Activated T-cell treated with anti-CD3 and anti-CD28 coated beads, Interleukin-2, amount 50 U/mL, for 72 hours (primary cell): Measurements from ENCODE around the gene UBE2J2. TPM values are rescaled to one million over a fixed set of nuclear protein-coding genes. Genes with fewer than 3 reads are reported as not detected.

ENCODE experiments used
- ATAC-seq, 2 donors: fragments of 150-1000 bp; cut with Tn5 transposase; replicated peaks in 1 of 2; 2 replicates each; pipeline ENCODE4 v1.10.0; 2021; ENCODE audit warnings: moderate library complexity in 2 of 2, mild to moderate bottlenecking in 1 of 2
- DNase-seq, 2 donors: peaks; one replicate each; pipeline ENCODE4 v3.0.0; 2021 to 2022; ENCODE audit warnings: mixed read lengths in 1 of 2
- H3K27ac Mint-ChIP-seq: one replicate; pipeline ENCODE4 v1.8.0; 2022; ENCODE audit warnings: mild to moderate bottlenecking, moderate library complexity, mixed read lengths
- H3K27me3 Mint-ChIP-seq: one replicate; pipeline ENCODE4 v1.8.0; 2022; ENCODE audit warnings: low read depth, mixed read lengths
- H3K36me3 Mint-ChIP-seq, 2 donors: one replicate each; pipeline ENCODE4 v1.8.0; 2022; ENCODE audit warnings: mixed read lengths in 2 of 2, mild to moderate bottlenecking in 1 of 2; ENCODE audit not compliant: insufficient read depth in 2 of 2
- H3K4me1 Mint-ChIP-seq: one replicate; pipeline ENCODE4 v1.8.0; 2022; ENCODE audit warnings: low read depth, mixed read lengths
- H3K4me3 Mint-ChIP-seq, 2 donors: one replicate each; pipeline ENCODE4 v1.8.0; 2022; ENCODE audit warnings: mild to moderate bottlenecking in 2 of 2, mixed read lengths in 2 of 2, moderate library complexity in 2 of 2
- H3K9me3 Mint-ChIP-seq, 2 donors: one replicate each; pipeline ENCODE4 v1.8.0; 2022; ENCODE audit warnings: mixed read lengths in 2 of 2
- total RNA-seq, 2 donors: library from RNA; stranded (reverse); gene quantifications; one replicate each; pipeline ENCODE4 v1.2.3, GENCODE V29; 2022

The UBE2J2 gene
- total RNA-seq, 2 donors from 2014 or later = 63.5 to 77.8 TPM

- Mint-ChIP-seq H3K27ac (no peak overlapping the region), H3K4me3 (no peak overlapping the region), H3K4me1 (peaks cover 4% of the 10 kb centered on the region), H3K36me3 (peaks cover 0 to 1% of the 10 kb centered on the region in 2 donors), H3K9me3 (no peaks in the 10 kb centered on the region), H3K27me3 (no peaks in the 10 kb centered on the region)
- no peak for ATAC-seq
- no peak for DNase-seq
These were observed 22.7 kb upstream of the UBE2J2 start for GRCh38 chr1:1296070-1297061.

GRCh38 chr1:1295154-1295923 is 21.7 kb upstream of the UBE2J2 start:
- no peak for DNase-seq
- no peaks in the 10 kb centered on the region for H3K27me3 Mint-ChIP-seq
- H3K9me3 Mint-ChIP-seq = no peaks in the 10 kb centered on the region
- peaks cover 4% of the 10 kb centered on the region for H3K4me1 Mint-ChIP-seq
- no peak overlapping the region for H3K27ac Mint-ChIP-seq
- peaks cover 0 to 1% of the 10 kb centered on the region in 2 donors for H3K36me3 Mint-ChIP-seq
- no peak for ATAC-seq
- no peak overlapping the region for H3K4me3 Mint-ChIP-seq

- no peak overlapping the region for H3K4me3 Mint-ChIP-seq
- DNase-seq = no peak
- H3K9me3 Mint-ChIP-seq = no peaks in the 10 kb centered on the region
- no peaks in the 10 kb centered on the region for H3K27me3 Mint-ChIP-seq
- no peak for ATAC-seq
- H3K36me3 Mint-ChIP-seq = peaks cover 0 to 1% of the 10 kb centered on the region in 2 donors
- no peak overlapping the region for H3K27ac Mint-ChIP-seq
- H3K4me1 Mint-ChIP-seq = peaks cover 4% of the 10 kb centered on the region
These were observed 20.7 kb upstream of the UBE2J2 start for GRCh38 chr1:1294250-1294890.

DNA sequence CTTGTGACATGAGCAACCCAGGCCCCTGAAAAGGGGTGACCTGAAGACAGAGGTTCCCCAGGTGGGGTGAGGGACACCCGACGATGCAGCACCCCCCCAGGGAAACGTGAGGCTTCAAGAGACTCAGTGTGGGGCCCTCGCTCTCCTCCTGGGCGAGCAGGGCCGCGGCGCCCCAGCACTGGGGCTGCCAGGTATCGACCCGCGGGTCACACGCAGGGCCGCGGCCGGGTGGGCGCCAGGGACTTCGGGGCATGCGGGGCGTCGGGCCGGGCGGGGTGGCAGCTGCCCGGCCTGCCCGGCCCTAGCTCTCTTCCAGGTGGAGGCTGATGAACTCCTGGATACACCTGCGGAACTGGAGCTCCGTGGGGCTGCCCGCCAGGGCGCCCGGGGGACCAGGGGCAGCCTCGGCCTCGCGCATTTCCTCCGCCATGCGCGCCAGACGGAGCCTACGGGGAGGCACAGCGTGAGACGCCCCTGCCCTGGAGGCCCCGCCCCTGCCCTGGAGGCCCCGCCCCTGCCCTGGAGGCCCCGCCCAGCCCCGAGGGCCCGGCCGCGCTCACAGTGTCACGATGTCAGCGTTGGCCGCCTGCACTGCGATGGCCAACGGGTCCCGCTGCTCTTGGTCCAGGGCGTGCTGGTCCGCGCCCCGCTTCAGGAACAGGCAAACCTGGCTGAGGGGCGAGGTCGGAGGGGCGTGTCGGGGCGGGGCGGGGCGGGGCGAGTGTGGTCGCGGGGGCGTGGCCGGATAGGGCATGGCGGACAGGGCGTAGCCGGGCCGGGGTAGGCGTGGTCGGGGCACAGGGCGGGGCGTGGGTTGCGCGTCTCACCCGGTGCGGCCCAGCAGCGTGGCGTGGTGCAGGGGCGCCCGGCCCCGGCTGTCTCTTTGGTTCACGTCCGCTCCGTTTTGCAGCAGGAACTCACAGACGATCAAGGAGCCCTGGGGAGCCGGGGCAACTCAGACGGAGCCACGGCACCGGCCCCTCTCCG is 19.9 kb upstream of the UBE2J2 start:
- ATAC-seq = peak in 1 of 2 donors; percentile 44
- peaks cover 4% of the 10 kb centered on the region for H3K4me1 Mint-ChIP-seq
- no peak overlapping the region for H3K27ac Mint-ChIP-seq
- no peaks in the 10 kb centered on the region for H3K27me3 Mint-ChIP-seq
- no peak for DNase-seq
- peaks cover 0 to 1% of the 10 kb centered on the region in 2 donors for H3K36me3 Mint-ChIP-seq
- H3K9me3 Mint-ChIP-seq = no peaks in the 10 kb centered on the region
- no peak overlapping the region for H3K4me3 Mint-ChIP-seq

DNA sequence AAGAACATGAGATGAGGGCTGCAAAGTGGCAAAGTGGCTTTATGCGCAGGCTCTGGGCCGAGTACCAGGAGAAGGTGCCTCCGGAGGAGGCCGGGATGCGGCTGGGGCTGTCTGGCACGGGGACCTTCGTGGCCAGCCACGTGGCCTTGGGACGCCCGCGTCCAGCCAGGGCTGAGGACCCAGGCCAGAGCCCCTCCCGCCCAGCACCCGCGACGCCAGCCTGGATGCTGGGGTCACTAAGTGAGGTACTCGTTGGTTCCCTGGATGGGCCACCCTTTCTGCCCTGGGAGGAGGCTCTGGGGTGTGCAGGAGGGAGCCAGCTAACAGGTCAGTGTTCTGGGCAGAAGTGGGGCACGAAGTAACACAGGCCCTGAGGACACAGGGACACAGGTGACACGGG is 19.2 kb upstream of the UBE2J2 start:
- DNase-seq = no peak
- Mint-ChIP-seq H3K9me3 (no peaks in the 10 kb centered on the region), H3K27ac (no peak overlapping the region), H3K4me1 (peaks cover 4% of the 10 kb centered on the region), H3K36me3 (peaks cover 0 to 1% of the 10 kb centered on the region in 2 donors), H3K4me3 (no peak overlapping the region), H3K27me3 (no peaks in the 10 kb centered on the region)
- no peak for ATAC-seq

DNA sequence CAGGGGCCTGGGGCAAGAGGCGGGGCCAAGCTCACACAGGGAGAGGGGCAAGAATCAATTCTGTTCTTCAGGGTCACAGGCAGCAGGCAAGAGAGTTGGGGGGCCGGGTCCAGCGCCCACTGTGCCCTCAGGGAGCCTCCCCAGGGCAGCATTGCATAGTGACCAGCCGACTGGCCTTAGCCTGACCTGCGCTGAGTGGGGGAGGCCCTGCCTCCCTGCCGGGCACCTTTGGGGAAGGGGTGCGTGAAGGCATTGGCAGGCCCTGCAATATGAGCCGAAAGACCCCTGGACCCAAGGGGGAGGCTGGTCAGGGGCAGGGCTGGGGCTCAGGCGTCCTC is 18.8 kb upstream of the UBE2J2 start:
- Mint-ChIP-seq H3K27ac (no peak overlapping the region), H3K4me3 (no peak overlapping the region), H3K36me3 (peaks cover 0 to 1% of the 10 kb centered on the region in 2 donors), H3K4me1 (peaks cover 4% of the 10 kb centered on the region), H3K9me3 (no peaks in the 10 kb centered on the region), H3K27me3 (no peaks in the 10 kb centered on the region)
- no peak for DNase-seq
- no peak for ATAC-seq

- Mint-ChIP-seq H3K9me3 (no peaks in the 10 kb centered on the region), H3K36me3 (peaks cover 0 to 1% of the 10 kb centered on the region in 2 donors), H3K27me3 (no peaks in the 10 kb centered on the region), H3K27ac (no peak overlapping the region), H3K4me1 (peaks cover 4% of the 10 kb centered on the region), H3K4me3 (no peak overlapping the region)
- ATAC-seq (peak; percentile 72 to 76), DNase-seq (peak; percentile 70 to 71)
These were observed 18.1 kb upstream of the UBE2J2 start for GRCh38 chr1:1291548-1292441.

DNA sequence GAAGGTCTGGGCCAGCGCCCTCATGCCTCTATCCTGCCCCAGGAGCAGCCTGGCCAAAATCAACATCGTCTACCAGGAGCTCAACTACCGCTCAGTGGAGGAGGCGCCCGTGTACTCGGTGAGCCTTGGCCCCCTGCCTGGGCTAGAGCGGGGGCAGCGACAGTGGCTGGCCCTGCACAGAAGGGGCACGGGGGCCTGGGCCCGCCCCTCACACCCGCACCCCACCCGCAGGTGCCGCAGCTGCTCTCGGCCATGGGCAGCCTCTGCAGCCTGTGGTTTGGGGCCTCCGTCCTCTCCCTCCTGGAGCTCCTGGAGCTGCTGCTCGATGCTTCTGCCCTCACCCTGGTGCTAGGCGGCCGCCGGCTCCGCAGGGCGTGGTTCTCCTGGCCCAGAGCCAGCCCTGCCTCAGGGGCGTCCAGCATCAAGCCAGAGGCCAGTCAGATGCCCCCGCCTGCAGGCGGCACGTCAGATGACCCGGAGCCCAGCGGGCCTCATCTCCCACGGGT is 17.4 kb upstream of the UBE2J2 start:
- H3K9me3 Mint-ChIP-seq = no peaks in the 10 kb centered on the region
- H3K4me1 Mint-ChIP-seq = peaks cover 4% of the 10 kb centered on the region
- no peaks in the 10 kb centered on the region for H3K27me3 Mint-ChIP-seq
- ATAC-seq (no peak), DNase-seq (no peak)
- peaks cover 0 to 1% of the 10 kb centered on the region in 2 donors for H3K36me3 Mint-ChIP-seq
- no peak overlapping the region for H3K4me3 Mint-ChIP-seq
- no peak overlapping the region for H3K27ac Mint-ChIP-seq

DNA sequence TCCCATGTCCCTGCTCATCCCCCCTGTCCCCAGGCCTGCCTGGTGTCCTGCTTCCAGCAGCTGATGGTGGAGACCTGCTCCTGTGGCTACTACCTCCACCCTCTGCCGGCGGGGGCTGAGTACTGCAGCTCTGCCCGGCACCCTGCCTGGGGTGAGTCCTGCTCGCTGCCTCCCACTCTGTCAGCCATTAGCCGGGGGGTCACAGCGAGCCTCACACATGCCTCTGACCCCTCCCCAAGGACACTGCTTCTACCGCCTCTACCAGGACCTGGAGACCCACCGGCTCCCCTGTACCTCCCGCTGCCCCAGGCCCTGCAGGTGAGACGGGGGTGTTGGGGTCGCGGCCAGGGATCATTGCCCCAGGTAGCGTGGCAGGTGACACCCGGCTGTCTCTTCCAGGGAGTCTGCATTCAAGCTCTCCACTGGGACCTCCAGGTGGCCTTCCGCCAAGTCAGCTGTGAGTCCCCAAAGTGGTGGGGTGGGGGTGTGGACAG is 16.6 kb upstream of the UBE2J2 start:
- DNase-seq (peak; percentile 78 to 83), ATAC-seq (peak; percentile 61 to 70)
- Mint-ChIP-seq H3K36me3 (peaks cover 0 to 1% of the 10 kb centered on the region in 2 donors), H3K27me3 (no peaks in the 10 kb centered on the region), H3K9me3 (no peaks in the 10 kb centered on the region), H3K27ac (no peak overlapping the region), H3K4me1 (peaks cover 4% of the 10 kb centered on the region), H3K4me3 (no peak overlapping the region)

DNA sequence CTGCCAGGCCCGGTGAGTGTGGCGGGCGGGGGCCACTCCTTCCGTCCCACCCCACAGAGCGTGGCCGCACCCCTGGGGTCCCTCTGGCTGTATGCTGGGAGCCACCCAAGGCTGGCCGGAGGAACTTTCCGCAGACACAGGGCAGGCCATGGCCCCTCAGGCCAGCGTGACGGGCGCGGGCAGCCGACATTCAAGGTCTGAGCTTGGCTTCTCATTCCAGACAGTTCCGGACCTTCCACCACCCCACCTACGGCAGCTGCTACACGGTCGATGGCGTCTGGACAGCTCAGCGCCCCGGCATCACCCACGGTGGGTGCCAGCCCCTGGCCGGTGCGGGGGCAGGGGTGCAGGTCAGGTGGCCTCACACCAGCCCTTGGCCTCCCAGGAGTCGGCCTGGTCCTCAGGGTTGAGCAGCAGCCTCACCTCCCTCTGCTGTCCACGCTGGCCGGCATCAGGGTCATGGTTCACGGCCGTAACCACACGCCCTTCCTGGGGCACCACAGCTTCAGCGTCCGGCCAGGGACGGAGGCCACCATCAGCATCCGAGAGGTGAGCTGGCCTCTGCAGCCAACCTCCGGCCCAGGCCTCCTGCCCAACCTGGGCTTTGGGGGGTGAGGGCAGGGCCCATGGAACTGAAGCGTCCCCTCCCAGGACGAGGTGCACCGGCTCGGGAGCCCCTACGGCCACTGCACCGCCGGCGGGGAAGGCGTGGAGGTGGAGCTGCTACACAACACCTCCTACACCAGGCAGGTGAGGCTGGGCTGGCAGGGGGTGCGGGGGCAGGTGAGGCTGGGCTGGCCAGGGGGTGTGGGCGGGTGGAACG is 13.8 kb upstream of the UBE2J2 start:
- H3K27me3 Mint-ChIP-seq = no peaks in the 10 kb centered on the region
- peaks cover 16% of the 10 kb centered on the region for H3K4me1 Mint-ChIP-seq
- H3K4me3 Mint-ChIP-seq = no peak overlapping the region

More for the DNA sequence above, 13.8 kb upstream of the UBE2J2 start:
- no peaks in the 10 kb centered on the region for H3K36me3 Mint-ChIP-seq
- H3K27ac Mint-ChIP-seq = no peak overlapping the region
- peaks cover 0 to under 1% of the 10 kb centered on the region in 2 donors for H3K9me3 Mint-ChIP-seq
- ATAC-seq = no peak
- no peak for DNase-seq
